IPS DF 6.9 (cell line): ENCODE data around the gene PLA2G5.

Experiments
- DNase-seq: peaks from one replicate; pipeline ENCODE4 v3.0.0-alpha.2; 2013; ENCODE audit warnings: low read depth, low spot score
- H3K27ac ChIP-seq: one replicate; pipeline ENCODE4 v1.5.1; 2013; ENCODE audit warnings: low read length, control low read depth
- H3K27me3 ChIP-seq: 2 replicates; pipeline ENCODE4 v1.6.1; 2013; ENCODE audit warnings: mild to moderate bottlenecking, low read length; ENCODE audit not compliant: control insufficient read depth, insufficient read depth
- H3K36me3 ChIP-seq: 2 replicates; pipeline ENCODE4 v1.6.1; 2013; ENCODE audit warnings: low read length; ENCODE audit not compliant: control insufficient read depth, insufficient read depth
- H3K4me1 ChIP-seq: 2 replicates; pipeline ENCODE4 v1.6.1; 2013; ENCODE audit warnings: low read length; ENCODE audit not compliant: control insufficient read depth, insufficient read depth
- H3K4me3 ChIP-seq: 2 replicates; pipeline ENCODE4 v1.5.1; 2013; ENCODE audit warnings: mild to moderate bottlenecking, low read length
- H3K9me3 ChIP-seq: 2 replicates; pipeline ENCODE4 v1.6.1; 2013; ENCODE audit warnings: low read length, inconsistent platforms; ENCODE audit not compliant: control insufficient read depth, insufficient read depth
- WGBS: extraction: QIAGEN DNeasy Blood & Tissue Kit; methylation state at CpG from one replicate; pipeline ENCODE4 v1.1.7; 2013; ENCODE audit warnings: mixed read lengths, missing lambda C conversion rate; ENCODE audit not compliant: insufficient read length, insufficient coverage; 5-methylcytosine and 5-hydroxymethylcytosine counted together

Gene PLA2G5

DNA sequence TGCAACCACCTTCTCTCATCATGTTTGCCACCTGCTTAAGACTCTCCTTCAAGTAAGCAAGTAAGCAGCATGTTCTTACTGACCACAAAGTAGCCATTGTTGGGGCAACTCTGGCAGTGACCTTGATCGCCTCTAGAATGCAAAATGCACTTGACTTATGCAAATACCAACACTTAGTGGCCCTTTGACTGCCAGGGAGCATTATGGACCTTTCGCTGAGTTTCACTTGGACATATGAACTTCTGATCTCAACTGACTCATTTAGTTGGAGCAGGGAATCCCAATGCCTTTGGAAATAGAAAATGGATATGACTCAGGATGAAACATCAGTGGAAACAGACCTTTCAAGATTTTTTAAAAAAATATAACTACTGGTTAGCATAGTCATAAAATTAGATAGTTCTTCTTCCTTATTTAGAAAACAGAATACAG, 6.1 kb upstream of the PLA2G5 start:
- H3K4me3 ChIP-seq: no peak overlapping the region
- H3K36me3 ChIP-seq: no peaks in the 10 kb centered on the region
- H3K9me3 ChIP-seq: no peaks in the 10 kb centered on the region
- H3K4me1 ChIP-seq: no peaks in the 10 kb centered on the region
- no peaks in the 10 kb centered on the region for H3K27me3 ChIP-seq
- no peak for DNase-seq
- WGBS: no CpG with 5 or more reads among the region's 2 CpGs
- H3K27ac ChIP-seq: no peak overlapping the region

DNA sequence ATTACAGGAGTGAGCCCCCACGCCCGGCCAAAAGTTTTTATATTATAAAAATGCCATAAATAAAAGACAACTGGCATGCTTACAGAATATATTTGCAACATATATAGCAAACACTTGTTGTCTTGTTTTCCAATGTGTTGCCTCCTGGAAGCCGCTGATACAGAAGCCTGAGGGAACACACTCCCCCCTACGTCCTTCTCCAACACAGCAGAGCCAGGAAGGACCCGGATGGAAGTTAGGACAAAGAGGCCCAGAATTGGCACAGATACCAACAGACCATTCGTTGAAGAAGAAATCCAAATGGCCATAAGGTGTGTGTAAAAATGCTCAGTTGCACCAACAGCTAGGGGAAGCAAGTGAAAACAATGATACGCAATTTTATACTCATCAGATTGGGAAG, 1.3 kb upstream of the PLA2G5 start:
- DNase-seq: no peak
- no CpG with 5 or more reads among the region's 7 CpGs for WGBS
- no peak overlapping the region for H3K4me3 ChIP-seq
- H3K4me1 ChIP-seq: peaks cover 1% of the 10 kb centered on the region; the same call in 1 of the 2 replicates
- H3K36me3 ChIP-seq: no peaks in the 10 kb centered on the region
- H3K27me3 ChIP-seq: no peaks in the 10 kb centered on the region
- H3K27ac ChIP-seq: no peak overlapping the region
- no peaks in the 10 kb centered on the region for H3K9me3 ChIP-seq

DNA sequence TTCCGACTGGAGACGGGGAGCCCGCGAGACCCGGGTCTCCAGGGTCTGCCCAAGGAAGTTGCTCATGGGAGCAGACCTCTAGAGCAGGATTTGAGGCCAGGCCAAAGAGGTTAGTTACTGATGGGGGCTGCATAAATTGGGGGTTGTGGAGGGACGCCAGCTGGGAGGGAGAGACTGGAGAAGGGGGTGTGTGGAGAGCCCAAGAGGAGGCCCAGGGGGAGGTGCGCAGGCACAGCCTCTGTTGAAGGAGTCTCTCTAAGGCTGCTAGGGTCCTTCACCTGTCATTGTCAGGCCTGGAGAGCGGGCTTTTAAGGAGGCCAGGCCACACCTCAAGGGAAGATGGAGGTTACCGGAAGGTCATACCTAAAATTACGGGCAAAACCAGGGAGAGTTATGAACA, 363 bp downstream of the PLA2G5 start:
- DNase-seq: no peak
- no peak overlapping the region for H3K4me3 ChIP-seq
- H3K36me3 ChIP-seq: no peaks in the 10 kb centered on the region
- H3K9me3 ChIP-seq: no peaks in the 10 kb centered on the region
- peaks cover 1% of the 10 kb centered on the region; the same call in 1 of the 2 replicates for H3K4me1 ChIP-seq
- H3K27ac ChIP-seq: no peak overlapping the region
- H3K27me3 ChIP-seq: no peaks in the 10 kb centered on the region
- no CpG with 5 or more reads among the region's 10 CpGs for WGBS

DNA sequence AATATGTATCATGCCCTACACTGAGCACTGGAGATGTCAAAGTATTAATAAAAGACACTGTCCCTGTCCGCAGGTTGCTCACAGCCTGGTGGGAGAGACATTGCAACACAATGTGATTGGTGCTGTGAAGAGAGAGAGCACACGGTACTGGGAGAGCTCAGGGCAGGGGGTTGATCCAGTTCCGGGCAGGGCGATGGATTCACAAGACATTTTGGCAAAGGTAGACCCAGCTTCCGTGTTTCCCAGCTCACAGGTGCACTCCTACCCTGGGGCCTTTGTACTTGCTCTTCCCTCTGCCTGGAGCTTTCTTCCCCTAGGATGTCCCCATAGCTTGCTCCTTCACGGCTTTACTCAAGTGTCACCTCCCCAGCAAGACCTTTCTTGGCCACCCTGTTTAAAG, 1.4 kb downstream of the PLA2G5 start:
- peaks cover 1% of the 10 kb centered on the region; the same call in 1 of the 2 replicates for H3K4me1 ChIP-seq
- H3K36me3 ChIP-seq: no peaks in the 10 kb centered on the region
- no CpG with 5 or more reads among the region's 6 CpGs for WGBS
- no peak overlapping the region for H3K4me3 ChIP-seq
- H3K27me3 ChIP-seq: no peaks in the 10 kb centered on the region
- no peak overlapping the region for H3K27ac ChIP-seq
- DNase-seq: no peak
- H3K9me3 ChIP-seq: no peaks in the 10 kb centered on the region

- Histone ChIP-seq H3K36me3 (no peaks in the 10 kb centered on the region), H3K9me3 (no peaks in the 10 kb centered on the region), H3K4me1 (peaks cover 1% of the 10 kb centered on the region; the same call in 1 of the 2 replicates), H3K27ac (no peak overlapping the region), H3K27me3 (no peaks in the 10 kb centered on the region), H3K4me3 (no peak overlapping the region)
- no CpG with 5 or more reads among the region's 7 CpGs for WGBS
- no peak for DNase-seq
Observed at GRCh38 chr1:20072771-20073170, 2.8 kb downstream of the PLA2G5 start.

DNA sequence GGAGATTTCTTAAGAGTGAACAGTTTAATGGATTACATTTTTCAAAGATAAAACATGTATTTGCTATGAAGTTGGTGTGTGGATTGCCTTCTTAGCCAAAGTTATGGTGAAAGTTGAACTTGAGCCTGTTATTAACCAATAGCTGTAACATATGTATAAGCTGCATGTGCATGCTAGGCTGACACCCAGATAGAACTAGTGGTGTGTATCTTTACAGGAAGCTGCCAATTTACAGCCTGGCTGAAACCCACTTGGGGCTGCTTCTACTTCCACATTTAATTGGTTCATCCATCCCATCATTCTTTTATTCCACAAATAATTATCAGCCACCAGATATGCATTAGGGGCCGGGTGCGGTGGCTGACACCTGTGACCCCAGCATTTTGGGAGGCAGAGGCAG, 3.3 kb downstream of the PLA2G5 start:
- no peak for DNase-seq
- no CpG with 5 or more reads among the region's 2 CpGs for WGBS
- Histone ChIP-seq H3K27ac (no peak overlapping the region), H3K27me3 (no peaks in the 10 kb centered on the region), H3K4me3 (no peak overlapping the region), H3K36me3 (no peaks in the 10 kb centered on the region), H3K4me1 (peaks cover 1% of the 10 kb centered on the region; the same call in 1 of the 2 replicates), H3K9me3 (no peaks in the 10 kb centered on the region)

DNA sequence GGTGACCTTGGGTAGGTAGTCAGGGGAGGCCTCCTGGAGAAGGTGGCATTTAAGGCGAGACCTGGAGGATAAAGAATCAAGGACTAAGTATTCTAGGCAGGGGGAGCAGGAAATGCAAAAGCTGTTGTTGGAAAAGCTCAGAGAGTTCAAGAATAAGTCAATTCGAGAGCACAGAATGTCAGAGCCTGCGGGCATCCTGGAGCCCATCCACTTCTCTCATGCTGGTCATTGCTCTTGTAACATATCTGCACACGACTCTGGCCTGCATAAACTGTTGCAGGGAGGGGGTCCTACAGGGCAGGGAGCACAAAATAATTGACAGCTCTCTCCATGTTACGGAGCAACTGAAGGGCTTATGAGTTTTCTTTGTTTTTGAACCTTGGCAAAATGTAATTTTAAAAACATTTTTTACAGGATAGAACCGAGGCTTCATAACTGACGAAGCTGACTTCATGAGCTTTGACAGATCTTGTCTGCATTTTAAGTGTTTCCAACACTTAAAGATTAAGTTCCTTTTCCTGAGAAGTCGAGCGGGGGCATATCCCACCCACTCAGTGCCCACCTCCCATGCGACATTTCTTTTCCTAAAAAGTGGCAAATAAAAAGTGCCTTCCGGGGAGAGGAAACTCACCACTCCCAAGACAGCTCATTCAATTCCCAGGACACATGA, 4.2 kb downstream of the PLA2G5 start:
- Histone ChIP-seq H3K4me1 (peaks cover 1% of the 10 kb centered on the region; the same call in 1 of the 2 replicates), H3K9me3 (no peaks in the 10 kb centered on the region), H3K36me3 (no peaks in the 10 kb centered on the region), H3K27ac (no peak overlapping the region), H3K27me3 (no peaks in the 10 kb centered on the region), H3K4me3 (no peak overlapping the region)
- no peak for DNase-seq
- no CpG with 5 or more reads among the region's 11 CpGs for WGBS

DNA sequence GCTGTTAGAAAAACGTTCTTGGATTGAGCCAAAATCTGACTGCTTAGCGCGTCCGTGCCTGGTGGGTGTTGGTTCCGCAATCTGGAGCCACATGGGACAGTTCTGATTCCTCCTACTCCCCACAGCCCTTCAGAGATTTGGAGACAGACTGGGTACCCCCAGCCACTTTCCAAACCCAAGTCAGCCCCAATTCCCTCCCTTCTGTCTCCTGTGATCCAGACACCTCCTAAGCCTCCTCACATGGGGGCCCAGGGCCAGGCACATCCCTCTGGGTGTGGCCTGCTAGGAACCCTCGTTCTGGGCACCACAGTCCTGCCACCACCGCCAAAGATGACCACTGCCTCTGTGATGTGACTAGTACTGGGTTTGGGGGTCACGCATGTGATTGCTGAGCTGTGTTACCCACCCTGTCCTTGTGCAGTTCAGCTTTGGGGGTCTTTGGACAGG, 4.8 kb downstream of the PLA2G5 start:
- H3K4me1 ChIP-seq: no peaks in the 10 kb centered on the region
- no CpG with 5 or more reads among the region's 8 CpGs for WGBS
- H3K27ac ChIP-seq: no peak overlapping the region
- no peaks in the 10 kb centered on the region for H3K9me3 ChIP-seq
- H3K27me3 ChIP-seq: no peaks in the 10 kb centered on the region
- DNase-seq: no peak
- no peaks in the 10 kb centered on the region for H3K36me3 ChIP-seq
- no peak overlapping the region for H3K4me3 ChIP-seq

GRCh38 chr1:20075345-20075744, 5.4 kb downstream of the PLA2G5 start:
- no peak overlapping the region for H3K4me3 ChIP-seq
- no CpG with 5 or more reads among the region's 2 CpGs for WGBS
- no peaks in the 10 kb centered on the region for H3K9me3 ChIP-seq
- H3K27me3 ChIP-seq: no peaks in the 10 kb centered on the region
- no peak for DNase-seq
- no peak overlapping the region for H3K27ac ChIP-seq
- H3K4me1 ChIP-seq: no peaks in the 10 kb centered on the region
- no peaks in the 10 kb centered on the region for H3K36me3 ChIP-seq

DNA sequence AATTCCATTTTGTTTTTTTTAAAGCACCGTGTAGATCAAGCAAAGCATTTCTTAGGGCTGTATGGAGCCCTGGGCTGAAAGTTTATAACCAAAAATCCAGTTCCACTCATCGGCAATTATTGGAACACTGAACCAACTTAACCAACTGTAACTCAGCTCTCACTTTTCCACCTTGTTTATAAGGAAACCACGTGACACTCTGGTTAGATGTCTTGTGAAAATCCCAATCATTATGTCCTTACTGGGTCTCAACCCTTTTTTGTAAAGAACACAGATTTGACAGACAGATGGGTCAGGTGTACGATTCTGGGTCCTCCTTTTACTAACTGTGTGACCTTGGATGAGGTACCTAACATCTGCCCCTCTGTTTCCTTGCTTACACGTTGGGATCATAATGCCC, 6.2 kb downstream of the PLA2G5 start:
- WGBS: no CpG with 5 or more reads among the region's 5 CpGs
- no peak overlapping the region for H3K4me3 ChIP-seq

More for the DNA sequence above, 6.2 kb downstream of the PLA2G5 start:
- no peaks in the 10 kb centered on the region for H3K4me1 ChIP-seq
- H3K27ac ChIP-seq: no peak overlapping the region
- no peaks in the 10 kb centered on the region for H3K27me3 ChIP-seq
- H3K9me3 ChIP-seq: no peaks in the 10 kb centered on the region
- DNase-seq: no peak
- no peaks in the 10 kb centered on the region for H3K36me3 ChIP-seq
